Measurements from ENCODE around the gene MRPS18A.

The MRPS18A gene

GRCh38 chr6:43630980-43631619, 56.5 kb downstream of the MRPS18A start:
- DNase-seq (ENCODE audit: low read depth) = no peak
- H3K4me3 ChIP-seq (ENCODE audit: low read length) = no peak overlapping the region
- no peak for TF ChIP-seq CTCF (conservative IDR thresholded peaks at IDR 0.05; ENCODE audit: low read length)

GRCh38 chr6:43629505-43630300, 57.9 kb downstream of the MRPS18A start:
- H3K4me3 ChIP-seq (ENCODE audit: low read length) = peak overlapping the region; percentile 97
- peak; percentile 98 for DNase-seq (ENCODE audit: low read depth)
- TF ChIP-seq CTCF (conservative IDR thresholded peaks at IDR 0.05; ENCODE audit: low read length) = 0 out of 2 replicates have a peak, but pooled peaks have one; percentile 11

GRCh38 chr6:43629104-43629504, 58.5 kb downstream of the MRPS18A start, which contains the start of gene GTPBP2:
TSS of gene GTPBP2 (minus strand) at chr6:43629264. CDS start at chr6:43629162, 102 bp downstream.
- TF ChIP-seq CTCF (conservative IDR thresholded peaks at IDR 0.05; ENCODE audit: low read length) = no peak
- peak within 1 kb of the TSS; percentile 97 for H3K4me3 ChIP-seq (ENCODE audit: low read length)
- DNase-seq (ENCODE audit: low read depth) = peak; percentile 99

GRCh38 chr6:43628393-43629103, 59.0 kb downstream of the MRPS18A start:
- no peak for TF ChIP-seq CTCF (conservative IDR thresholded peaks at IDR 0.05; ENCODE audit: low read length)
- peak; percentile 54 for DNase-seq (ENCODE audit: low read depth)
- peak overlapping the region; percentile 97 for H3K4me3 ChIP-seq (ENCODE audit: low read length)

GRCh38 chr6:43627008-43627825, 60.4 kb downstream of the MRPS18A start:
- peak; percentile 97 for DNase-seq (ENCODE audit: low read depth)
- no peak for TF ChIP-seq CTCF (conservative IDR thresholded peaks at IDR 0.05; ENCODE audit: low read length)
- H3K4me3 ChIP-seq (ENCODE audit: low read length) = peak overlapping the region; percentile 97

GRCh38 chr6:43625393-43625992, 62.1 kb downstream of the MRPS18A start:
- no peak for TF ChIP-seq CTCF (conservative IDR thresholded peaks at IDR 0.05; ENCODE audit: low read length)
- DNase-seq (ENCODE audit: low read depth) = no peak
- no peak overlapping the region for H3K4me3 ChIP-seq (ENCODE audit: low read length)

Measured in AG10803 (cell line).